H1 (cell line): ENCODE results near the gene THSD1. TPM values are rescaled to one million over a fixed set of nuclear protein-coding genes. Genes with fewer than 3 reads are reported as not detected.

ENCODE experiments used
- CTCF ChIA-PET: fragments of 300-600 bp; sonication (Branson Sonifier 250); formaldehyde crosslinking; loops from one replicate; lab custom pipeline; 2021; ENCODE audit not compliant: partially characterized antibody; lab: Charles Lee
- POLR2A ChIA-PET: fragments of 300-600 bp; sonication (Branson Sonifier 250); formaldehyde crosslinking; loops from one replicate; lab custom pipeline; 2021; ENCODE audit warnings: inconsistent platforms; ENCODE audit not compliant: partially characterized antibody; lab: Charles Lee
- DNase-seq, 2 experiments: peaks; one replicate each; pipeline versions ENCODE4 v3.0.0 to v3.0.0-alpha.2; 2010 to 2022; ENCODE audit warnings: low spot score in 2 of 2, low read depth in 1 of 2, mixed read lengths in 1 of 2
- FAIRE-seq: peaks from 2 replicates; lab custom pipeline; 2011; peaks lifted over from hg19 to GRCh38; lab: Jason Lieb, UNC
- H2AFZ ChIP-seq: 2 replicates; pipeline ENCODE4 v1.8.1; 2012; ENCODE audit warnings: low read length, inconsistent platforms
- H2AK5ac ChIP-seq: 2 replicates; pipeline ENCODE4 v1.6.1; 2013; ENCODE audit warnings: low read depth, low read length
- H2BK120ac ChIP-seq: replicated peaks from 2 replicates; pipeline ENCODE3; 2013; ENCODE audit warnings: low read depth, low read length, inconsistent platforms
- H2BK12ac ChIP-seq: 2 replicates; pipeline ENCODE4 v1.6.1; 2013; ENCODE audit warnings: low read depth, low read length
- H2BK15ac ChIP-seq: 2 replicates; pipeline ENCODE4 v1.6.1; 2013; ENCODE audit warnings: low read length
- H2BK20ac ChIP-seq: 2 replicates; pipeline ENCODE4 v1.6.1; 2013; ENCODE audit warnings: low read length
- H2BK5ac ChIP-seq: 2 replicates; pipeline ENCODE4 v1.6.1; 2013; ENCODE audit warnings: low read depth, low read length
- H3K14ac ChIP-seq: 2 replicates; pipeline ENCODE4 v1.6.1; 2013; ENCODE audit warnings: inconsistent platforms; ENCODE audit not compliant: insufficient read length
- H3K18ac ChIP-seq: 2 replicates; pipeline ENCODE4 v1.6.1; 2013; ENCODE audit warnings: low read length; ENCODE audit errors: extremely low read depth
- H3K23ac ChIP-seq: 2 replicates; pipeline ENCODE4 v1.6.1; 2013; ENCODE audit warnings: inconsistent platforms; ENCODE audit not compliant: insufficient read length
- H3K23me2 ChIP-seq: 2 replicates; pipeline ENCODE4 v1.6.1; 2013; ENCODE audit warnings: low read depth, low read length
- H3K27ac ChIP-seq: 2 replicates; pipeline ENCODE4 v1.6.1; 2011; ENCODE audit warnings: low read depth, low read length, inconsistent platforms
- H3K27me3 ChIP-seq, 4 experiments: replicated peaks in 1 of 4; 1 replicate in 1 of 4; 2 replicates in 3 of 4; pipeline versions ENCODE4 v1.6.1 to v1.8.1; 2011 to 2013; ENCODE audit warnings: low read length in 3 of 4, mild to moderate bottlenecking in 3 of 4, inconsistent platforms in 2 of 4, mixed read lengths in 2 of 4, moderate library complexity in 1 of 4; ENCODE audit not compliant: control insufficient read depth in 3 of 4, insufficient read depth in 3 of 4; ENCODE audit errors: extremely low read depth in 1 of 4
- H3K36me3 ChIP-seq, 4 experiments: 2 replicates each; pipeline versions ENCODE4 v1.6.1 to v1.8.1; 2011 to 2013; ENCODE audit warnings: mild to moderate bottlenecking in 4 of 4, low read length in 3 of 4, moderate library complexity in 2 of 4, control low read depth in 1 of 4, inconsistent platforms in 1 of 4; ENCODE audit not compliant: insufficient read depth in 4 of 4, control insufficient read depth in 2 of 4
- H3K4ac ChIP-seq: replicated peaks from 2 replicates; pipeline ENCODE3; 2013; ENCODE audit warnings: low read length, low read depth, mixed read lengths, inconsistent platforms; ENCODE audit not compliant: insufficient read length
- H3K4me1 ChIP-seq, 4 experiments: replicated peaks in 1 of 4; 1 replicate in 1 of 4; 2 replicates in 3 of 4; pipeline versions ENCODE4 v1.6.1 to v1.8.1; 2011 to 2013; ENCODE audit warnings: low read length in 3 of 4, inconsistent platforms in 2 of 4, mixed read lengths in 1 of 4; ENCODE audit not compliant: insufficient read depth in 4 of 4, control insufficient read depth in 3 of 4
- H3K4me2 ChIP-seq, 2 experiments: 2 replicates each; pipeline versions ENCODE4 v1.6.1 to v1.8.1; 2011 to 2013; ENCODE audit warnings: low read depth in 2 of 2, low read length in 2 of 2, control low read depth in 1 of 2, inconsistent platforms in 1 of 2, mild to moderate bottlenecking in 1 of 2; ENCODE audit not compliant: insufficient read depth in 1 of 2
- H3K4me3 ChIP-seq, 4 experiments: fragments of 200-600, 300-600 bp in 1 of 4; sonication (generic), shearing (Covaris generic), sonication (Bioruptor Twin) in 1 of 4; 2 replicates each; pipeline versions ENCODE4 v1.5.1 to v1.8.1; 2011 to 2016; ENCODE audit warnings: low read length in 4 of 4, low read depth in 3 of 4, control low read depth in 2 of 4, inconsistent platforms in 2 of 4, mild to moderate bottlenecking in 2 of 4, mixed read lengths in 1 of 4, moderate library complexity in 1 of 4; ENCODE audit not compliant: insufficient read depth in 2 of 4; ENCODE audit errors: extremely low read depth in 1 of 4
- H3K56ac ChIP-seq: replicated peaks from 2 replicates; pipeline ENCODE3; 2013; ENCODE audit warnings: low read depth, mild to moderate bottlenecking, mixed read lengths, low read length, inconsistent platforms; ENCODE audit not compliant: insufficient read length
- H3K79me1 ChIP-seq: 2 replicates; pipeline ENCODE4 v1.6.1; 2013; ENCODE audit warnings: low read depth, low read length, control low read depth
- H3K79me2 ChIP-seq, 2 experiments: 2 replicates each; pipeline versions ENCODE4 v1.6.1 to v1.8.1; 2012 to 2013; ENCODE audit warnings: low read length in 2 of 2, mild to moderate bottlenecking in 2 of 2, inconsistent platforms in 1 of 2; ENCODE audit not compliant: insufficient read depth in 2 of 2, control insufficient read depth in 1 of 2
- H3K9ac ChIP-seq, 4 experiments: replicated peaks in 1 of 4; 1 replicate in 1 of 4; 2 replicates in 3 of 4; pipeline versions ENCODE4 v1.6.1 to v1.8.1; 2011 to 2013; ENCODE audit warnings: low read depth in 3 of 4, low read length in 3 of 4, control low read depth in 2 of 4, mild to moderate bottlenecking in 2 of 4, moderate library complexity in 2 of 4, inconsistent platforms in 1 of 4; ENCODE audit errors: extremely low read depth in 1 of 4
- H3K9me3 ChIP-seq, 2 experiments: 2 replicates each; pipeline versions ENCODE4 v1.6.1 to v1.8.1; 2012 to 2013; ENCODE audit warnings: mild to moderate bottlenecking in 2 of 2, moderate library complexity in 2 of 2, control low read depth in 1 of 2, inconsistent platforms in 1 of 2, low read depth in 1 of 2, low read length in 1 of 2, mixed read lengths in 1 of 2; ENCODE audit not compliant: insufficient read depth in 2 of 2
- H4K20me1 ChIP-seq, 2 experiments: replicated peaks in 1 of 2; 2 replicates each; pipeline versions ENCODE3 to v1.8.1; 2011 to 2013; ENCODE audit warnings: inconsistent platforms in 2 of 2, low read length in 2 of 2, mild to moderate bottlenecking in 1 of 2; ENCODE audit not compliant: insufficient read depth in 2 of 2, control insufficient read depth in 1 of 2
- H4K5ac ChIP-seq: 2 replicates; pipeline ENCODE4 v1.6.1; 2013; ENCODE audit warnings: low read length, low read depth, mixed read lengths, inconsistent platforms; ENCODE audit not compliant: insufficient read length
- H4K8ac ChIP-seq: 2 replicates; pipeline ENCODE4 v1.8.0; 2013; ENCODE audit warnings: mild to moderate bottlenecking, moderate library complexity, low read length, inconsistent platforms; ENCODE audit not compliant: insufficient read depth; ENCODE audit errors: extremely low read depth
- H4K91ac ChIP-seq: replicated peaks from 2 replicates; pipeline ENCODE3; 2013; ENCODE audit warnings: low read length, mixed read lengths, inconsistent platforms; ENCODE audit not compliant: insufficient read length
- FOSL1 ChIP-seq: IDR thresholded peaks from 2 replicates; pipeline ENCODE4 v1.6.1; 2011; ENCODE audit warnings: mild to moderate bottlenecking, low read depth, low read length, moderate library complexity; ENCODE audit not compliant: insufficient read depth
- NANOG ChIP-seq: IDR thresholded peaks from 2 replicates; pipeline ENCODE4 v1.6.1; 2011; ENCODE audit warnings: low read length, low read depth, mild to moderate bottlenecking, inconsistent platforms; ENCODE audit not compliant: insufficient read depth, poor library complexity, severe bottlenecking
- POU5F1 ChIP-seq: IDR thresholded peaks from 2 replicates; pipeline ENCODE4 v1.6.1; 2011; ENCODE audit warnings: low read depth, mild to moderate bottlenecking, low read length, moderate library complexity
- RNF2 ChIP-seq: fragments of 200-900, 300-1000 bp; sonication (generic); IDR thresholded peaks from 2 replicates; pipeline ENCODE4 v1.7.1; 2016; ENCODE audit warnings: borderline replicate concordance, low read depth, mild to moderate bottlenecking, antibody characterized with exemption, low read length; ENCODE audit not compliant: poor library complexity, severe bottlenecking; ENCODE audit errors: missing control alignments
- SAP30 ChIP-seq: fragments of 300-600 bp; sonication (generic); IDR thresholded peaks from 2 replicates; pipeline ENCODE4 v1.7.1; 2012; ENCODE audit warnings: low read length, moderate library complexity, mild to moderate bottlenecking, inconsistent platforms; ENCODE audit not compliant: insufficient read depth, insufficient replicate concordance
- TCF12 ChIP-seq: IDR thresholded peaks from 2 replicates; pipeline ENCODE4 v1.6.1; 2011; ENCODE audit warnings: low read depth, mild to moderate bottlenecking, low read length
- YY1 ChIP-seq: IDR thresholded peaks from 2 replicates; pipeline ENCODE4 v1.6.1; 2011; ENCODE audit warnings: low read depth, mild to moderate bottlenecking, low read length
- WGBS, 2 experiments: shearing (Covaris generic) in 1 of 2; methylation state at CpG; one replicate each; pipeline versions ENCODE4 v1.1.6 to v1.1.7; 2013 to 2015; ENCODE audit warnings: low lambda C conversion rate in 2 of 2, mixed read lengths in 2 of 2, inconsistent platforms in 1 of 2, low coverage in 1 of 2, missing lambda C conversion rate in 1 of 2; ENCODE audit not compliant: insufficient replicate concordance in 2 of 2, insufficient coverage in 1 of 2, insufficient read length in 1 of 2; ENCODE audit errors: extremely low coverage in 1 of 2, missing lambda C conversion rate in 1 of 2; 5-methylcytosine and 5-hydroxymethylcytosine counted together
- polyA plus RNA-seq, 7 experiments: library from polyadenylated mRNA; depleted of rRNA in 3 of 7; stranded (reverse) in 5 of 7; unstranded in 2 of 7; fragments of >200 nt in 5 of 7; fragments of 200-250 nt in 2 of 7; gene quantifications; 1 replicate in 5 of 7; 2 replicates in 1 of 7; 4 replicates in 1 of 7; pipeline versions ENCODE4 v1.2.1 to v1.2.3, GENCODE V29; 2011 to 2013; ENCODE audit warnings: missing spikeins in 2 of 7, mixed read lengths in 2 of 7
- total RNA-seq: library from RNA; stranded (reverse); fragmentation: NEBNext Ultra II Directional; extraction: Animal tissue kit (Norgen Biotek cat#: 25700); gene quantifications from 2 replicates; pipeline ENCODE4 v1.2.1, GENCODE V29; 2021

THSD1 gene
- total and polyA plus RNA-seq, 2 of the 8 experiments (the other 6 are each of a cell fraction or from before 2014, with no cell fraction given) = 0.17 to 0.35 TPM

GRCh38 chr13:52344108-52344507 is 61.9 kb downstream of the THSD1 start:
- Histone ChIP-seq H3K4me3 (no peak overlapping the region), H4K8ac (no peak overlapping the region), H2BK120ac (no peak overlapping the region), H3K9me3 (no peaks in the 10 kb centered on the region), H2AK5ac (no peak overlapping the region), H3K23ac (no peak overlapping the region), H2BK5ac (no peak overlapping the region), H3K23me2 (no peaks in the 10 kb centered on the region), H3K18ac (no peak overlapping the region), H2AFZ (no peak overlapping the region), H3K27me3 (no peaks in the 10 kb centered on the region), H4K20me1 (no peaks in the 10 kb centered on the region), H3K79me2 (no peaks in the 10 kb centered on the region), H3K4me1 (no peaks in the 10 kb centered on the region), H3K79me1 (no peaks in the 10 kb centered on the region), H3K27ac (no peak overlapping the region), H3K14ac (no peak overlapping the region), H3K36me3 (no peaks in the 10 kb centered on the region), H2BK15ac (no peak overlapping the region), H2BK20ac (no peak overlapping the region), H3K9ac (no peak overlapping the region), H3K4me2 (no peak overlapping the region), H3K4ac (no peak overlapping the region), H3K56ac (no peak overlapping the region), H4K5ac (no peak overlapping the region), H2BK12ac (no peak overlapping the region), H4K91ac (no peak overlapping the region)
- FAIRE-seq (no peak), DNase-seq (no peak)
- CTCF ChIA-PET = interaction anchor here (1.1 to 3.0 kb wide), 8 partner anchors 9 to 107 kb away, joined by 3 to 13 read pairs (median 4); partner anchors contain the start of gene VPS36
- POLR2A ChIA-PET = no interaction called here
- WGBS, 2 experiments = 95% methylated on average over 10 of the region's 10 CpGs; no CpG with 5 or more reads in 1 of the 2 experiments
- TF ChIP-seq POU5F1 = no peak
- no peak for TF ChIP-seq NANOG
- no peak for TF ChIP-seq YY1
- TF ChIP-seq SAP30 = no peak
- TF ChIP-seq FOSL1 = no peak
- no peak for TF ChIP-seq RNF2
- no peak for TF ChIP-seq TCF12
